Stimulated activated CD4-positive, alpha-beta T cell treated with anti-CD3 and anti-CD28 coated beads, Interleukin-15, amount 100 ng/mL, for 1 hour (primary cell): ENCODE results near the gene PRPSAP2.

Source experiments
- DNase-seq, 2 donors: peaks; one replicate each; pipeline ENCODE4 v3.0.0-alpha.2; 2020; ENCODE audit warnings: low read depth in 1 of 2, low spot score in 1 of 2

Gene PRPSAP2

GRCh38 chr17:18961634-18962493, 103.9 kb downstream of the PRPSAP2 start:
- DNase-seq, result no peak

GRCh38 chr17:18962494-18962815, 104.5 kb downstream of the PRPSAP2 start:
- no peak for DNase-seq

GRCh38 chr17:18963126-18964017, 105.4 kb downstream of the PRPSAP2 start:
- no peak for DNase-seq

GRCh38 chr17:18964018-18964351, 106.1 kb downstream of the PRPSAP2 start:
- DNase-seq, result no peak

GRCh38 chr17:18964550-18964949, 106.6 kb downstream of the PRPSAP2 start:
- no peak for DNase-seq

- DNase-seq, result no peak
Measured at GRCh38 chr17:18965530-18966236, 107.8 kb downstream of the PRPSAP2 start.

GRCh38 chr17:18966831-18967624, 109.1 kb downstream of the PRPSAP2 start:
- no peak for DNase-seq

- DNase-seq, result no peak
Measured at GRCh38 chr17:18967916-18968315, 110.0 kb downstream of the PRPSAP2 start.

- no peak for DNase-seq
Measured at GRCh38 chr17:18968345-18968744, 110.4 kb downstream of the PRPSAP2 start.

GRCh38 chr17:18968945-18969887, 111.3 kb downstream of the PRPSAP2 start:
- no peak for DNase-seq

GRCh38 chr17:18970582-18971480, 112.9 kb downstream of the PRPSAP2 start:
- DNase-seq, result no peak

- no peak for DNase-seq
Measured at GRCh38 chr17:18971801-18972200, 113.9 kb downstream of the PRPSAP2 start.

- no peak for DNase-seq
Measured at GRCh38 chr17:18974407-18975149, 116.6 kb downstream of the PRPSAP2 start.

GRCh38 chr17:18975597-18975996, 117.7 kb downstream of the PRPSAP2 start:
- DNase-seq, result no peak

- DNase-seq, result no peak
Measured at GRCh38 chr17:18976201-18976600, 118.3 kb downstream of the PRPSAP2 start.

- no peak for DNase-seq
Measured at GRCh38 chr17:18977021-18977420, 119.1 kb downstream of the PRPSAP2 start.

- no peak for DNase-seq
Measured at GRCh38 chr17:18977646-18978045, 119.7 kb downstream of the PRPSAP2 start.

- DNase-seq, result no peak
Measured at GRCh38 chr17:18978050-18978449, 120.1 kb downstream of the PRPSAP2 start.
